H1 (cell line): Measurements from ENCODE around the gene AOAH. TPM values are rescaled to one million over a fixed set of nuclear protein-coding genes. Genes with fewer than 3 reads are reported as not detected.

ENCODE experiments used
- JUND ChIP-seq: IDR thresholded peaks from 2 replicates; pipeline ENCODE4 v1.6.1; 2011; ENCODE audit warnings: mild to moderate bottlenecking, improper control_type of control experiment, low read length
- PHF8 ChIP-seq: fragments of 200-600 bp; sonication (generic); conservative IDR thresholded peaks from 2 replicates; pipeline ENCODE4 v1.7.1; 2012; ENCODE audit warnings: low read depth, mild to moderate bottlenecking, inconsistent platforms, low read length, moderate library complexity
- SIN3A ChIP-seq, 2 experiments: IDR thresholded peaks in 1 of 2; conservative IDR thresholded peaks in 1 of 2; 2 replicates each; pipeline ENCODE4 v1.6.1; 2011 to 2012; ENCODE audit warnings: low read length in 2 of 2, improper control_type of control experiment in 1 of 2, low read depth in 1 of 2, mild to moderate bottlenecking in 1 of 2
- ZNF274 ChIP-seq: IDR thresholded peaks from 2 replicates; pipeline ENCODE4 v1.7.0; 2012; ENCODE audit warnings: low read length, borderline replicate concordance; ENCODE audit errors: extremely low read depth
- polyA plus RNA-seq, 7 experiments: library from polyadenylated mRNA; depleted of rRNA in 3 of 7; stranded (reverse) in 5 of 7; unstranded in 2 of 7; fragments of >200 nt in 5 of 7; fragments of 200-250 nt in 2 of 7; gene quantifications; 1 replicate in 5 of 7; 2 replicates in 1 of 7; 4 replicates in 1 of 7; pipeline versions ENCODE4 v1.2.1 to v1.2.3, GENCODE V29; 2011 to 2013; ENCODE audit warnings: missing spikeins in 2 of 7, mixed read lengths in 2 of 7
- total RNA-seq: library from RNA; stranded (reverse); fragmentation: NEBNext Ultra II Directional; extraction: Animal tissue kit (Norgen Biotek cat#: 25700); gene quantifications from 2 replicates; pipeline ENCODE4 v1.2.1, GENCODE V29; 2021
- TF ChIP-seq, protein P1 (sequence below): IDR thresholded peaks from 2 replicates; pipeline ENCODE4 v1.6.1; 2012; ENCODE audit warnings: low read length, inconsistent platforms

Gene AOAH
- total and polyA plus RNA-seq, 2 of the 8 experiments (the other 6 are each of a cell fraction or from before 2014, with no cell fraction given): 0.08 TPM; not detected in 1

- no peak for TF ChIP-seq SIN3A (conservative IDR thresholded peaks at IDR 0.05 in 1 of 2, IDR thresholded peaks at IDR 0.05 in 1 of 2; ENCODE audit: low read depth in 1 of 2, low read length in 2 of 2)
- TF ChIP-seq PHF8: no peak
- TF ChIP-seq ZNF274: no peak
- TF ChIP-seq, protein P1, sequence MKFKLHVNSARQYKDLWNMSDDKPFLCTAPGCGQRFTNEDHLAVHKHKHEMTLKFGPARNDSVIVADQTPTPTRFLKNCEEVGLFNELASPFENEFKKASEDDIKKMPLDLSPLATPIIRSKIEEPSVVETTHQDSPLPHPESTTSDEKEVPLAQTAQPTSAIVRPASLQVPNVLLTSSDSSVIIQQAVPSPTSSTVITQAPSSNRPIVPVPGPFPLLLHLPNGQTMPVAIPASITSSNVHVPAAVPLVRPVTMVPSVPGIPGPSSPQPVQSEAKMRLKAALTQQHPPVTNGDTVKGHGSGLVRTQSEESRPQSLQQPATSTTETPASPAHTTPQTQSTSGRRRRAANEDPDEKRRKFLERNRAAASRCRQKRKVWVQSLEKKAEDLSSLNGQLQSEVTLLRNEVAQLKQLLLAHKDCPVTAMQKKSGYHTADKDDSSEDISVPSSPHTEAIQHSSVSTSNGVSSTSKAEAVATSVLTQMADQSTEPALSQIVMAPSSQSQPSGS: no peak
- no peak for TF ChIP-seq JUND
These were observed 238.0 kb downstream of the AOAH start (continued) for GRCh38 chr7:36486336-36486735.
